GM18519 (cell line): ENCODE measurements around the gene PBX1.

Source experiments
- ATAC-seq: cut with Tn5 transposase; IDR thresholded peaks from one replicate; pipeline ENCODE4 v1.9.1; 2021; ENCODE audit warnings: mild to moderate bottlenecking, moderate library complexity; ENCODE audit not compliant: unreplicated experiment, low FRiP score

PBX1 gene

GRCh38 chr1:164611754-164612642, 53.0 kb downstream of the PBX1 start:
- ATAC-seq, result no peak

- no peak for ATAC-seq
Observed at GRCh38 chr1:164613176-164613575, 54.2 kb downstream of the PBX1 start.

- no peak for ATAC-seq
Observed at GRCh38 chr1:164614316-164614715, 55.3 kb downstream of the PBX1 start.

- ATAC-seq, result no peak
Observed at GRCh38 chr1:164617377-164618201, 58.6 kb downstream of the PBX1 start.

GRCh38 chr1:164618202-164618564, 59.2 kb downstream of the PBX1 start:
- no peak for ATAC-seq

GRCh38 chr1:164619006-164619784, 60.2 kb downstream of the PBX1 start:
- no peak for ATAC-seq

GRCh38 chr1:164622068-164622845, 63.3 kb downstream of the PBX1 start:
- no peak for ATAC-seq

- no peak for ATAC-seq
Observed at GRCh38 chr1:164623805-164624204, 64.8 kb downstream of the PBX1 start.

GRCh38 chr1:164624400-164624799, 65.4 kb downstream of the PBX1 start:
- ATAC-seq, result no peak

- ATAC-seq, result no peak
Observed at GRCh38 chr1:164625004-164625617, 66.1 kb downstream of the PBX1 start.

GRCh38 chr1:164628772-164629171, 69.8 kb downstream of the PBX1 start:
- ATAC-seq, result no peak

- ATAC-seq, result no peak
Observed at GRCh38 chr1:164629971-164630370, 71.0 kb downstream of the PBX1 start.

GRCh38 chr1:164630626-164631396, 71.8 kb downstream of the PBX1 start:
- ATAC-seq, result no peak

GRCh38 chr1:164631751-164632150, 72.8 kb downstream of the PBX1 start:
- no peak for ATAC-seq

GRCh38 chr1:164633997-164634396, 75.0 kb downstream of the PBX1 start:
- no peak for ATAC-seq

- ATAC-seq, result no peak
Observed at GRCh38 chr1:164635059-164635802, 76.2 kb downstream of the PBX1 start.

GRCh38 chr1:164635803-164636731, 77.1 kb downstream of the PBX1 start:
- no peak for ATAC-seq
